Stomach smooth muscle (tissue), 2 donors: ENCODE measurements around the gene CCDC30.
"Not testable (repeated sequence)": the region's sequence is repeated elsewhere in the genome, so short reads cannot be mapped to it uniquely, and the experiment has no call there.

Experiments used
- H3K27ac ChIP-seq: one replicate; pipeline ENCODE4 v1.7.0; 2013; ENCODE audit warnings: mild to moderate bottlenecking, low read length, inconsistent platforms
- H3K27me3 ChIP-seq, 2 donors: one replicate each; pipeline ENCODE4 v1.7.0; 2013; ENCODE audit warnings: low read length in 2 of 2; ENCODE audit not compliant: insufficient read depth in 2 of 2, control insufficient read depth in 1 of 2
- H3K36me3 ChIP-seq, 2 donors: one replicate each; pipeline ENCODE4 v1.7.0; 2013; ENCODE audit warnings: low read length in 2 of 2; ENCODE audit not compliant: control insufficient read depth in 2 of 2, insufficient read depth in 2 of 2
- H3K4me1 ChIP-seq: one replicate; pipeline ENCODE4 v1.7.0; 2013; ENCODE audit warnings: low read length; ENCODE audit not compliant: control insufficient read depth, insufficient read depth
- H3K4me3 ChIP-seq, 2 donors: one replicate each; pipeline ENCODE4 v1.7.0; 2013; ENCODE audit warnings: low read length in 2 of 2
- H3K9ac ChIP-seq, 2 donors: one replicate each; pipeline ENCODE4 v1.7.0; 2013; ENCODE audit warnings: low read length in 2 of 2, mild to moderate bottlenecking in 1 of 2
- H3K9me3 ChIP-seq, 2 donors: one replicate each; pipeline ENCODE4 v1.7.0; 2013; ENCODE audit warnings: low read length in 2 of 2; ENCODE audit not compliant: control insufficient read depth in 2 of 2
- donor health status: healthy.
- donor health status: Pancreatic carcinoma.

Gene CCDC30

DNA sequence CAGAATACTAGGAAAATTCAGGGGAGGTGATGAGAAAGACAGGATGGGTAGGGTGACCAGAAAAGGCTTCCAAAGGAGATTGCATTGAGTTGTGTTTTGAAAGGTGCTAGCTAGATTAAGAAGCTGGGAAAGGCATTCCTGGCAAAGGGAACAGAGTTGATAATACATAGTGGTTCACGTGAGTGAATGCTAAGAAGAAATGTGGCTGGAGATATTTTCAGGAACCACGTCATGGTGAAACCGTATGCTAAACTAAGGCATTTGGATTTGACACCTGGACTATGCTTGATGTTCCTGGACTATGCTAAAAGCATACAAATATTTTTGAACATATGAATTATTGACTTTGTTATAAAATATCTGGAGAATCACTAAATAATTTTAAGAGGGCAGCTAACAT, 14.7 kb downstream of the CCDC30 start:
- H3K4me3 ChIP-seq, result no peak overlapping the region

DNA sequence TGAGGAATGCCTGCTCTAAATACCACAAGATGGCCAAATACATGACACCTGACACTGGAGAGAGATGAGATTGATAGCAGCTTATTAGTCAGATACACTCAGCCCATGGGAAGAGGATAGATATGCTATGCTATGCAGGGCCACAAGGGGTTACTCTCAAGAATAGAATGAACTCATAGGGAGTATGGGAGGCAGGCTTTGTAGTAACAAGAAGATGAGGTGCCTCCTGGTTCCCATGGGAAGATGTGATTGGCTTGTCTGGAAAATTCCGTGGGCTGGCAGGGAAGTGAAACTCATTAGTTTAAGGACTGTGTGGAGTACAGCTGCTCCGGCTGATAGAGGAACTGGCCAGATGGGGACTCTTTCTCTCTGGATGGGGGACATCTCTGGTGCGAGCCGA, 16.5 kb downstream of the CCDC30 start:
- Histone ChIP-seq H3K4me3 (no peak overlapping the region), H3K36me3 (peaks cover 0 to 6% of the 10 kb centered on the region in 2 donors), H3K27me3 (no peaks in the 10 kb centered on the region), H3K4me1 (no peaks in the 10 kb centered on the region), H3K9me3 (no peaks in the 10 kb centered on the region), H3K27ac (no peak overlapping the region), H3K9ac (no peak overlapping the region)

More for the DNA sequence above, 14.7 kb downstream of the CCDC30 start:
- Histone ChIP-seq H3K9me3 (no peaks in the 10 kb centered on the region), H3K36me3 (peaks cover 0 to 3% of the 10 kb centered on the region in 2 donors), H3K27me3 (no peaks in the 10 kb centered on the region), H3K9ac (no peak overlapping the region), H3K27ac (no peak overlapping the region), H3K4me1 (no peaks in the 10 kb centered on the region)

DNA sequence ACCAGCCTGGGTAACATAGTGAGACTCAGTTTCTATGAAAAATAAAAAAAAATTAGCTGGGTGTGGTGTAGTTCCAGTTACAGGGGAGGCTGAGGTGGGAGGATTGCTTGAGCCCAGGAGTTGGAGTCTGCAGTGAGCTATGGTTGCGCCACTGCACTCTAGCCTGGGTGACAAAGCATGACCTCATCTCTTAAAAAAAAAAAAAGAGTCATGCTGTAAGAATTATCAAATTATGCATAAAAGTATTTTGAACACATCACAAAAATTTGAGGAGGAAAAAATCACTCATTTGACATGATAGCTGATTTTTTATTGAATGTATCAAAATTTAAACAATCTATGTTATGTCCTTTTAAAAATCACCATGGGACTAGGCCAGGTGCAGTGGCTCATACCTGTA, 17.8 kb downstream of the CCDC30 start:
- Histone ChIP-seq H3K27me3 (no peaks in the 10 kb centered on the region), H3K9ac (no peak overlapping the region), H3K4me3 (no peak overlapping the region), H3K9me3 (no peaks in the 10 kb centered on the region), H3K27ac (no peak overlapping the region), H3K4me1 (no peaks in the 10 kb centered on the region), H3K36me3 (peaks cover 0 to 6% of the 10 kb centered on the region in 2 donors)

DNA sequence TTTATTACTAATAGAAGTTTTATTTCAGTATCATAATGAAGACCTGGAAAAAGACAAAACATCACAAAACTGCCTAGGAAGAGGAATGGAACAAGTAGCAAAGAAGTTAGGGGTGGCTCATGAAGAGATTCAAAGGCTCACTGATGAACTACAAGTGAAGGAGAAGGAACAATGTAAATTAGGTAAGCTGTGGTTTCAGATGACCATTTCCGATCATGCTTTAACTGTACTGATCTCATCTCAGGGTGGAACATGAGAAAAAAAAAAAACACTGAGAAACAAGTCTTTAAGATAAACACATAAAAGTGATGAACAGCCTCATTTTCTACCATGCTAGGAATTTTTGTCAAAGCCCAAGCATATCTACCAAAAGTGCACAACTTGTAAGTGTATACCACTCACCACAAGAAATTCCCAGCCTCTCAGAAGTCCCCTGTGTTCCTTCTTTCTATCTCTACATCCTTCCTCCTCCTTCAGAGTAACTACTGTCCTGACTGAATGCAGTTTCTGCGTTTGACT, 19.6 kb downstream of the CCDC30 start:
- H3K4me3 ChIP-seq, result no peak overlapping the region
- H3K4me1 ChIP-seq, result no peaks in the 10 kb centered on the region
- no peak overlapping the region for H3K27ac ChIP-seq
- H3K36me3 ChIP-seq, result peaks cover 0 to 10% of the 10 kb centered on the region in 2 donors
- H3K9ac ChIP-seq, result no peak overlapping the region
- no peaks in the 10 kb centered on the region for H3K9me3 ChIP-seq
- no peaks in the 10 kb centered on the region for H3K27me3 ChIP-seq

DNA sequence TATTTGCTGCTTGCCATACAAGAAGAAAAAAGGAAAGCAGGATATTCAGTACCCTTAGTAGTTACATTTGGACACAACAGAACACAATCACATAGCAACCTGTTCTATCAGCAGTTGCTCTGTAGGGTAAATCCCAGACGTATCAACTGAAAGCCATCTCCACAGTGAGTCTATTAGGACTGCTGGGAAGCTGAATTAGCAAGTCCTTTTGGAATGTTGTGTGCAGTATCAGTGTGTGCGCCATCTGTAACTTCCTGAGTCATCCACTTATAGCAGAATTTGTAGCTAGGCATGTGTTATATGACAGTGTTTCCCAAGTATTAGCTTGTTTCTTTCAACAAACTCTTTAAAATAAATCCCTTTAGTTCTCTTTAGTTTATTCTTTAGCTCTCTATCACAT, 21.3 kb downstream of the CCDC30 start:
- Histone ChIP-seq H3K27me3 (no peaks in the 10 kb centered on the region), H3K4me3 (no peak overlapping the region), H3K9ac (no peak overlapping the region), H3K9me3 (no peaks in the 10 kb centered on the region), H3K4me1 (no peaks in the 10 kb centered on the region), H3K36me3 (peaks cover 0 to 10% of the 10 kb centered on the region in 2 donors), H3K27ac (no peak overlapping the region)

DNA sequence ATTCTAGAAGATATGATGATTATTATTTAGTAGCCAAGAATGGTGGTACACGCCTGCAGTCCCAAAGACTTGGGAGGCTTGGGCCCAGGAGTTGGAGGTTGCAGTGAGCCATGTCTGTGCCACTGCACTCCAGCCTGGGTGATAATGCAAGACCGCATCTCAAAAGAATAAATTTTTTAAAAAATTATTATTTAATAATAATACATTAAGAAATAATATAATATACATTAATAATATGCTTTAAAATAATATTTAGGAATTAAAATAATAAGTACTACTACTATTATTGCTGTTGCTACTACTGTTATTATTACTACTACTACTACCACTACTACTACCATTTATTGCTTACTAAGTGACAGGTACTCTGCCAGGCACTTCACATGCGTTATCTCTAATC, 27.2 kb downstream of the CCDC30 start:
- Histone ChIP-seq H3K36me3 (peaks cover 0 to 4% of the 10 kb centered on the region in 2 donors), H3K9ac (no peak overlapping the region), H3K27ac (no peak overlapping the region), H3K4me3 (no peak overlapping the region), H3K27me3 (no peaks in the 10 kb centered on the region), H3K9me3 (no peaks in the 10 kb centered on the region), H3K4me1 (no peaks in the 10 kb centered on the region)

DNA sequence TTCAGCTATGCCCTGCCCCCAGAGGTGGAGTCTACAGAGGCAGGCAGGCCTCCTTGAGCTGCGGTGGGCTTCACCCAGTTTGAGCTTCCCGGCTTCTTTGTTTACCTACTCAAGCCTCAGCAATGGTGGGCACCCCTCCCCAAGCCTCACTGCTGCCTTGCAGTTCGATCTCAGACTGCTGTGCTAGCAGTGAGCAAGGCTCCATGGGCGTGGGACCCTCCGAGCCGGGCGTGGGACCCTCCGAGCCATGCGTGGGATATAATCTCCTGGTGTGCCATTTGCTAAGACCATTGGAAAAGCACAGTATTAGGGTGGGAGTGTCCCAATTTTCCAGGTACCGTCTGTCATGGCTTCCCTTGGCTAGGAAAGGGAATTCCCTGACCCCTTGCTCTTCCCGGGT, 38.9 kb downstream of the CCDC30 start:
- H3K36me3 ChIP-seq, result not testable (repeated sequence)

DNA sequence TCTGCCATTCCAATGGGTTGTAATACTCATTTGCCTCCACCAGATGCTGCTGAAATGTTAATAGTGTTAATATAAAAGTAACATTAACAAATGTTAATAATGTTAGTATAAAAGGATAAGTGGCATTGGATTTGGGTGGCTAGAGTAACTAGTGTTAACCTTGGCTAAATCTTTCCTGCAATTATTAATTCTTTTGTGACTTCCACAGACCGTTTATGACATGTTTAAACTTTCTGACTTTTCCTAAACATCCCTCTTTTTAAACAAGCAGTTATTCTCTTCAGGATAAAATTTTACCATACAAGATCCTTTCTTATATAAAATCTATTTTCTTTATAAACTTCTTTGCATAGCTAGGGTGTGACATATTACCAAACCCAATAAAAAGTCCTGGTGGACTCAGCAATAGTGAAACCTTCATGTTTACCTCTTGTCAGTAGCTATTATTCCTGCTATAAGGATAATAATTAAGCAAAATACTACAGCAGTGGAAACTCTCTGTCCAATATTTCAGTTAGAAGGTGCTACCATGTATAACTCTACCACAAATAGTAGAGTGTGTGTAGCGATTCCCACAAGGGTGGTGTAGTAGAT, 41.5 kb downstream of the CCDC30 start:
- H3K36me3 ChIP-seq, result peaks cover 0 to 6% of the 10 kb centered on the region in 2 donors
- no peak overlapping the region for H3K9ac ChIP-seq
- no peak overlapping the region for H3K27ac ChIP-seq
- no peaks in the 10 kb centered on the region for H3K4me1 ChIP-seq
- H3K4me3 ChIP-seq, result no peak overlapping the region
- H3K9me3 ChIP-seq, result peaks cover 0 to 9% of the 10 kb centered on the region in 2 donors
- H3K27me3 ChIP-seq, result no peaks in the 10 kb centered on the region

More for the DNA sequence above, 38.9 kb downstream of the CCDC30 start:
- H3K9me3 ChIP-seq, H3K27ac ChIP-seq, H3K9ac ChIP-seq, H3K27me3 ChIP-seq, H3K4me1 ChIP-seq, H3K4me3 ChIP-seq: not testable (repeated sequence)

DNA sequence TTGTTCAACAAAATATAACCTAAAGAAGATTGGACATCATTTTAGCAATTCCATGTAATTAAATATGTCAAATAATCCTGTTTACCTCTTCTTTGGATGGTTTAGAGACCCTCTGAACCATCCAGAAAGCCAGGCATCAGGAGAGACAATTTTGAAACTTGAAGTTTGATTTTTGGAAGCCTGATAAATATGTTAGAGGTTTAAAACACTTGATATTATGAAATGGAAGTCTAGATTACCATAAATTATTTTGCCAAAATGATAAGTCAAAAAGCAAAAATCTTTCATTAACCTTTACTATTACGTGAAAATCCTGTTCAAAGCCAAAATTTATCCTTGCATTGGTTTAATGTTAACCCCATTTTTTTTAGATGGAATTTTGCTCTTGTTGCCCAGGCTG, 43.5 kb downstream of the CCDC30 start:
- Histone ChIP-seq H3K4me3 (no peak overlapping the region), H3K4me1 (no peaks in the 10 kb centered on the region), H3K9me3 (peaks cover 0 to 9% of the 10 kb centered on the region in 2 donors), H3K27ac (no peak overlapping the region), H3K36me3 (peaks cover 0 to 4% of the 10 kb centered on the region in 2 donors), H3K27me3 (no peaks in the 10 kb centered on the region), H3K9ac (no peak overlapping the region)

DNA sequence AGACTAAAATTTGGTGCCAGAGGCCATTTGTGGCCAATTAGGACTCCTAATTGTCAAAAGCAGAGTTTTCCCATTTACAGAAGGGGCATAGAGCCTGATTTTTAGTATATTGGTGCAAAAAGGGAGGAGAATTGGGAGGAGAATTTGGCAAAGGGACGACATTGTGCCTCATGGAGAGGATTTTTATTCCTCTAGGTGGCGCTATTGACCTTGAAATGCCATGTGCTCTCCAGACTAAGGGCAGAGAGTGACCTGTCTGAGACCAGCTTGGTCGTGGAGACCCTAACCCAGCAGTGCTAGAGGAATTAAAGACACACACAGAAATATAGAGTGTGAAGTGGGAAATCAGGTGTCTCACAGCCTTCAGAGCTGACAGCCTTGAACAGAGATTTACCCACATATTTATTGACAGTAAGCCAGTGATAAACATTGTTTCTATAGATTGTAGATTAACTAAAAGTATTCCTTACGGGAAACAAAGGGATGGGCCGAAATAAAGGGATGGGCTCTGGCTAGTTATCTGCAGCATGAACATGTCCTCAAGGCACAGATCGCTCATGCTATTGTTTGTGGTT, 48.6 kb downstream of the CCDC30 start:
- not testable (repeated sequence) for H3K27me3 ChIP-seq, H3K4me1 ChIP-seq, H3K27ac ChIP-seq, H3K9ac ChIP-seq, H3K4me3 ChIP-seq, H3K36me3 ChIP-seq, H3K9me3 ChIP-seq

DNA sequence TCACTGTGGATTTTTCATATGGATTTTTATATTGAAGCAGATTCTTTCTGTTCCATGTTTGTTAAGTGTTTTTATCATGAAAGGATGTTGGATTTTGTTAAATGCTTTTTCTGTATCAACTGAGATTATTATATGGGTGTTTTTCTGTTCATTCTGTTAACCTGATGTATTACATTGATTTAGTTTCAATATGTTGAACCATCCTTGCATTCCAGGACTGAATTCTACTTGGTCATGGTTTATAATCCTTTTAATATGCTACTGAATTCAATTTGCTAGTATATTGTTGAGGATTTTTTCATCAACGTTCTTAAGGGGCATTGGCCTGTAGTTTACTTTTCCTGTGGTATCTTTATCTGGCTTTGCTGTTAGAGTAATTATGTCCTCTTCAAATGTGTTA, 55.8 kb downstream of the CCDC30 start:
- Histone ChIP-seq H3K27me3 (no peaks in the 10 kb centered on the region), H3K9me3 (peaks cover 3 to 10% of the 10 kb centered on the region in 2 donors), H3K36me3 (no peaks in the 10 kb centered on the region), H3K9ac (no peak overlapping the region), H3K4me3 (no peak overlapping the region), H3K27ac (no peak overlapping the region), H3K4me1 (no peaks in the 10 kb centered on the region)
